K562 (cell line): Measurements from ENCODE around the gene JMJD1C.

Source experiments
- CBX5 ChIP-seq: IDR thresholded peaks from 2 replicates; pipeline ENCODE4 v1.6.1; 2014; ENCODE audit warnings: low read depth, borderline replicate concordance
- EGR1 ChIP-seq: fragments of 450-650 bp; conservative IDR thresholded peaks from 2 replicates; pipeline ENCODE4 v1.6.1; 2017; ENCODE audit warnings: mild to moderate bottlenecking
- GABPA ChIP-seq: fragments of 200-800 bp; sonication (Bioruptor generic); conservative IDR thresholded peaks from 2 replicates; pipeline ENCODE4 v1.6.1; 2016; ENCODE audit warnings: low read depth, missing genetic modification characterization, missing compliant biosample characterization
- POLR2AphosphoS5 ChIP-seq: IDR thresholded peaks from 2 replicates; pipeline ENCODE4 v1.6.1; 2011; ENCODE audit warnings: mild to moderate bottlenecking, low read depth, low read length, moderate library complexity; ENCODE audit not compliant: control insufficient read depth, insufficient read depth
- RCOR1 ChIP-seq, 2 experiments: IDR thresholded peaks; 2 replicates each; pipeline ENCODE4 v1.6.1; 2012; ENCODE audit warnings: low read depth in 2 of 2, low read length in 2 of 2, borderline replicate concordance in 1 of 2, improper control_type of control experiment in 1 of 2
- TRIM28 ChIP-seq: fragments of 450-650 bp; IDR thresholded peaks from 2 replicates; pipeline ENCODE4 v1.6.1; 2017
- ZNF384 ChIP-seq: IDR thresholded peaks from 2 replicates; pipeline ENCODE4 v1.6.1; 2012; ENCODE audit warnings: low read depth, low read length, improper control_type of control experiment
- TF ChIP-seq, protein P1 (sequence below): sonication (generic); formaldehyde crosslinking; IDR thresholded peaks from 2 replicates; pipeline ENCODE4 v1.8.0; 2023; ENCODE audit warnings: mild to moderate bottlenecking, missing genetic modification reagents
- TF ChIP-seq, protein P2 (sequence below), 3 experiments: IDR thresholded peaks in 2 of 3; conservative IDR thresholded peaks in 1 of 3; 2 replicates each; pipeline ENCODE4 v1.5.1; 2011 to 2012; ENCODE audit warnings: low read length in 3 of 3, mild to moderate bottlenecking in 3 of 3, control low read depth in 2 of 3, improper control_type of control experiment in 1 of 3, inconsistent platforms in 1 of 3, low read depth in 1 of 3, mixed read lengths in 1 of 3, moderate library complexity in 1 of 3; ENCODE audit not compliant: insufficient read depth in 2 of 3
- TF ChIP-seq, protein P3 (sequence below): sonication (generic); formaldehyde crosslinking; IDR thresholded peaks from 2 replicates; pipeline ENCODE4 v1.8.0; 2022; ENCODE audit warnings: mild to moderate bottlenecking, missing genetic modification reagents
- TF ChIP-seq, protein P4 (sequence below): fragments of 450-650 bp; IDR thresholded peaks from 2 replicates; pipeline ENCODE4 v1.6.1; 2016; ENCODE audit warnings: borderline replicate concordance

DNA sequence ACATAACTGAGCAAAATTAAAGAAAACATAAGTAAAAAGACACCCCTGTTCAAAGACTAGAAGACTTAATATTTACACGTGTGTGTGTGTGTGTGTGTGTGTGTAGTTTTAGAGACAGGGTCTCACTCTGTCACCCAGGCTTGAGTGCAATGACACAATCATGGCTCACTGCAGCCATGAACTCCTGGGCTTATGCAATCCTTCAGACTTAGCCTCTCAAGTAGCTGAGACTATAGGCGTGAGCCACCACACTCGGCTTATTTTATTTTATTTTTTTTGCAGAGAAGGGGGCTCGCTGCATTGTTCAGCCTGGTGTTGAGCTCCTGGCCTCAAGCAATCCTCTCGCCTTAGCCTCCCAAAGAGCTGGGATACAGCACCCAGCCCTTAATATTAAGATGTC is 90.3 kb downstream of the JMJD1C start:
- TF ChIP-seq, protein P1, sequence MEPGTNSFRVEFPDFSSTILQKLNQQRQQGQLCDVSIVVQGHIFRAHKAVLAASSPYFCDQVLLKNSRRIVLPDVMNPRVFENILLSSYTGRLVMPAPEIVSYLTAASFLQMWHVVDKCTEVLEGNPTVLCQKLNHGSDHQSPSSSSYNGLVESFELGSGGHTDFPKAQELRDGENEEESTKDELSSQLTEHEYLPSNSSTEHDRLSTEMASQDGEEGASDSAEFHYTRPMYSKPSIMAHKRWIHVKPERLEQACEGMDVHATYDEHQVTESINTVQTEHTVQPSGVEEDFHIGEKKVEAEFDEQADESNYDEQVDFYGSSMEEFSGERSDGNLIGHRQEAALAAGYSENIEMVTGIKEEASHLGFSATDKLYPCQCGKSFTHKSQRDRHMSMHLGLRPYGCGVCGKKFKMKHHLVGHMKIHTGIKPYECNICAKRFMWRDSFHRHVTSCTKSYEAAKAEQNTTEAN (CRISPR knock-in tag): no peak
- TF ChIP-seq, protein P2, sequence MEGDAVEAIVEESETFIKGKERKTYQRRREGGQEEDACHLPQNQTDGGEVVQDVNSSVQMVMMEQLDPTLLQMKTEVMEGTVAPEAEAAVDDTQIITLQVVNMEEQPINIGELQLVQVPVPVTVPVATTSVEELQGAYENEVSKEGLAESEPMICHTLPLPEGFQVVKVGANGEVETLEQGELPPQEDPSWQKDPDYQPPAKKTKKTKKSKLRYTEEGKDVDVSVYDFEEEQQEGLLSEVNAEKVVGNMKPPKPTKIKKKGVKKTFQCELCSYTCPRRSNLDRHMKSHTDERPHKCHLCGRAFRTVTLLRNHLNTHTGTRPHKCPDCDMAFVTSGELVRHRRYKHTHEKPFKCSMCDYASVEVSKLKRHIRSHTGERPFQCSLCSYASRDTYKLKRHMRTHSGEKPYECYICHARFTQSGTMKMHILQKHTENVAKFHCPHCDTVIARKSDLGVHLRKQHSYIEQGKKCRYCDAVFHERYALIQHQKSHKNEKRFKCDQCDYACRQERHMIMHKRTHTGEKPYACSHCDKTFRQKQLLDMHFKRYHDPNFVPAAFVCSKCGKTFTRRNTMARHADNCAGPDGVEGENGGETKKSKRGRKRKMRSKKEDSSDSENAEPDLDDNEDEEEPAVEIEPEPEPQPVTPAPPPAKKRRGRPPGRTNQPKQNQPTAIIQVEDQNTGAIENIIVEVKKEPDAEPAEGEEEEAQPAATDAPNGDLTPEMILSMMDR (IDR thresholded peaks at IDR 0.05 in 2 of 3, conservative IDR thresholded peaks at IDR 0.05 in 1 of 3; ENCODE audit: insufficient read depth in 2 of 3, low read depth in 1 of 3, low read length in 3 of 3): no peak
- TF ChIP-seq, protein P3, sequence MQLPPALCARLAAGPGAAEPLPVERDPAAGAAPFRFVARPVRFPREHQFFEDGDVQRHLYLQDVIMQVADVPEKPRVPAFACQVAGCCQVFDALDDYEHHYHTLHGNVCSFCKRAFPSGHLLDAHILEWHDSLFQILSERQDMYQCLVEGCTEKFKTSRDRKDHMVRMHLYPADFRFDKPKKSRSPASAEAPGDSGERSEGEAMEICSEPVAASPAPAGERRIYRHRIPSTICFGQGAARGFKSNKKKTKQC (CRISPR knock-in tag): no peak
- TF ChIP-seq ZNF384 (no peak), EGR1 (no peak), RCOR1 (IDR thresholded peaks at IDR 0.05; ENCODE audit: borderline replicate concordance in 1 of 2, low read depth in 2 of 2, low read length in 2 of 2) (no peak), GABPA (tag) (no peak), TRIM28 (no peak), POLR2AphosphoS5 (no peak), CBX5 (no peak)
- TF ChIP-seq, protein P4, sequence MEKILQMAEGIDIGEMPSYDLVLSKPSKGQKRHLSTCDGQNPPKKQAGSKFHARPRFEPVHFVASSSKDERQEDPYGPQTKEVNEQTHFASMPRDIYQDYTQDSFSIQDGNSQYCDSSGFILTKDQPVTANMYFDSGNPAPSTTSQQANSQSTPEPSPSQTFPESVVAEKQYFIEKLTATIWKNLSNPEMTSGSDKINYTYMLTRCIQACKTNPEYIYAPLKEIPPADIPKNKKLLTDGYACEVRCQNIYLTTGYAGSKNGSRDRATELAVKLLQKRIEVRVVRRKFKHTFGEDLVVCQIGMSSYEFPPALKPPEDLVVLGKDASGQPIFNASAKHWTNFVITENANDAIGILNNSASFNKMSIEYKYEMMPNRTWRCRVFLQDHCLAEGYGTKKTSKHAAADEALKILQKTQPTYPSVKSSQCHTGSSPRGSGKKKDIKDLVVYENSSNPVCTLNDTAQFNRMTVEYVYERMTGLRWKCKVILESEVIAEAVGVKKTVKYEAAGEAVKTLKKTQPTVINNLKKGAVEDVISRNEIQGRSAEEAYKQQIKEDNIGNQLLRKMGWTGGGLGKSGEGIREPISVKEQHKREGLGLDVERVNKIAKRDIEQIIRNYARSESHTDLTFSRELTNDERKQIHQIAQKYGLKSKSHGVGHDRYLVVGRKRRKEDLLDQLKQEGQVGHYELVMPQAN: no peak
